SH-SY5Y (cell line): ENCODE results near the gene OR2S2.

Experiments used
- GATA2 ChIP-seq: IDR thresholded peaks from 2 replicates; pipeline ENCODE4 v1.6.1; 2011; ENCODE audit warnings: mild to moderate bottlenecking, low read depth, low read length
- GATA3 ChIP-seq: IDR thresholded peaks from 2 replicates; pipeline ENCODE4 v1.6.1; 2011; ENCODE audit warnings: low read depth, mild to moderate bottlenecking, low read length, moderate library complexity

OR2S2 gene

DNA sequence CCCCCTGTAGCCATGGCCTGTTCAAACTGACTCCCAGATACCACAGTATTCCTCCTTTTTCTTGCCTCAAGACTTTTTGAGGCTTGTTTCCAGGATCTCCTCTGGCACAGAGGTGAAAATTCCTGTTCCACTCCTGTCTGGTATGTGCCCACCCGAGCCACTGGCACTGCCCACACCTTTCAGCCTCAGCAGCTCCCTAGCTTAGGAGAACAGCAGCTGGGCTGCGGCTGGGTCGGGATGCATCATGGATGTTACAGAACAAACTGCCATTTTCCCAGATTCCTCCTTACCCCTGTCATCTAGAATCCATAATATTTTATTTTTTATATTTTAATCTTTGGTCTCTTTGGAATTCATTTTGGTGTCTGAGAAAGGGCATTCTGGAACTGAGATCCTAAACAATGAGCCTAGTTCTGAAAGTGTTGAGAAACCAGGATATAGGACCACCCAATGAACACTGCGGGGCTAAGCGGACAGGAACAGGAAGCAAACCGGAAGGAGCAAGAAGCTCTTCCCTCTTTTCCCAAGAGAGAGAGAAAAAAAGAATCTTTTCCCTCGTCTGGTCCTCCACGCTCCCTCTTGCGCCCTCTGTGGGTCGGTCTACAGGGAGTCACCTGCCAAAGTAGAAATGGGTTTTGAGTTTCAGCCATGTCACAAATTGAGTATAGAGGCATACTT is 12.5 kb downstream of the OR2S2 start:
- TF ChIP-seq GATA2 (no peak), GATA3 (no peak)

DNA sequence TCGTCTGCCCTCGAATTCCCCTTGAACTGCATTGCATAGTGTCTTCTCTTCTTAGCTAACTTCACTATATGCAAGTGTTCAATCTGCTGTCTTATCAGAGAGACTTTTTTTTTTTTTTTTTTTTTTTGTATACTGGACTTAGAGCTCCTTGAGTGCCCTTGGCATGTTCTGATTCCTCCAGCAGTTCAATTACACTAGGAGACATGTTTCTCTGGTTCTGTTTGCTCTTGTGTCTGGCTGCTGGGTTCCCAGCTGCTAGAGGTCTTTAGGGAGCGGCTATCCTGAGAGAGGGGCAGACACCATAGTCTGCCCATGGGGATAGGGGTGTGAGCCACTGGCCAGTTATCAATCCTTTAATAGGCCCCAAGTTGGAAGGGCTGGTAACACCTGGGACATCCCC is 13.1 kb downstream of the OR2S2 start:
- no peak for TF ChIP-seq GATA2
- no peak for TF ChIP-seq GATA3

DNA sequence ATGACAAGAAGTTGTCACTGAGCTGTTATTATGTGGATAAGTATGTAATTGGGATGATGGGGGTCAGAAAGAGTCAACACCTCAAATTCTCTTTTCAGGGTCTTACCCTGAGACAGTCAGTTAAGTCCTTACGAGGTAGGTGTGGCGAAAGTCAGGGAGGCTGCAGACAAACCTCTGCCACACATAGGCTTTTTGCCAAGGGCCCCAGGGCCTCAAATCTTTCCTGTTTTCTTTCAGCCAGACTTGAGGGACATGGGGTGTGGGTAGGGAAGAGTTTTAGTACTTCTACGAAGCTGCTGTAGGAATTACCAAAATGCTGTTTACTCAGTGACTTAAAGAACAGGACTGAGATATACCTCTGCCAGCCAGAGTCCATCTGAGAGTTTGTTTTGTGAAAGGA is 13.8 kb downstream of the OR2S2 start:
- no peak for TF ChIP-seq GATA2

DNA sequence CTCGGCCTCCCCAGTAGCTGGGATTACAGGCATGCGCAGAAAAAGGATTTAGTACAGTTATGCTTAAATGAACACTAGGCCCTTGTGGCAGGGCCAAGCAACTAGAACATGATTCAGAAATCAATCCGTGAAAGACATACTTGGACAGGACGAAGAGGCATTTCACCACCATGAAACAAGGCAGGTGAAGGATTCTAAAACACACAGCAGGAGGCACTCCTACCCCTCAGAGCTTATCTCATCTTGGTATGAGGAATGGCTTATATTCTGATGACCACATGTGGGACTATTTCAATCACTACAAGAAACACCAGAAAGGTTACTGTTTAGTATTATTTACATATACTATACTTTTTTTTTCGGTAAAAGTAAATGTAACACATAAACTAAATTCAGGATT is 15.7 kb downstream of the OR2S2 start:
- TF ChIP-seq GATA3 (no peak), GATA2 (no peak)

DNA sequence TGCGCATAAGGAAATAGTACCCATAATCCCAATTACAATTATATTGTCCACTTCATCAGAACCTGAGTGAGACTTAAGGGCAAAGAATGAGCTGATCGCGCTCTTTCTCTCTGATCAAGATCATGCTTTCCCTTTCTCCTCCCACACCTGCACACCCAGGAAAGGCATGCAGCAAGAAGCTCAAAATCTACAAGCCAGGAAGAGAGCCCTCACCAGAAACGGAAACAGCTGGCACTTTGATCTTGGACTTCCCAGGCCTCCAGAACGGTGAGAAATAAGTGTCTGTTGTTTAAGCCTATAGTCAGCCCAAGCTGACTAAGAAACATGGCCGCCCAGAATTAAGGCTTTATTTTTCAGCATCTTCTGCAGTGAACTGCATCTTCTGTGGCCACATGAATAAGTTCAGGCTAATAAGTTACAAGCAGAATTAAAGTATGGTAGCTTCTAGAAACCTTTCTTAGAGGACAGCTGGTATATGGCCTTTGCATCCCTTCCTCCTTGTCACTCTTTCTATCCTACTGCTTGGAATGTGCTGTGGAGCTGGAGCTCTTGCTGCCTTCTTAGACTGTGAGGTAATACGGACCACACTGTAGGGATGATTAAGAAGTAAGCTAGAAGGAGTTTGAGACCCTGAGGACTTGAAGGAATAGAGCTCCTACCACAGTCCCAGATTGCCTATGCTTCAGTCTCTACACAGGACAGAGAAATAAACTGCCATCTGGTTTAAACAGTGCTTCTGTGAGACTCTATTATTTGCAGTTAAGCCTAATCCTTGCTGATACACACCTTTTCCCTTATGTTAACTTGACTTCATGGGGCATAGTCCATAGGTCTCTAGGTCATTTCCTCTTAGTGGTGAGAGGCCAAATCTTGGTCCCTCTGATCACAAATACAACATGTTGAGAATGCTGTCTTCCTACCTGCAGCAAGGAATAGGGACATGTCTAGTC is 17.2 kb downstream of the OR2S2 start:
- TF ChIP-seq GATA3: no peak
- TF ChIP-seq GATA2: no peak

DNA sequence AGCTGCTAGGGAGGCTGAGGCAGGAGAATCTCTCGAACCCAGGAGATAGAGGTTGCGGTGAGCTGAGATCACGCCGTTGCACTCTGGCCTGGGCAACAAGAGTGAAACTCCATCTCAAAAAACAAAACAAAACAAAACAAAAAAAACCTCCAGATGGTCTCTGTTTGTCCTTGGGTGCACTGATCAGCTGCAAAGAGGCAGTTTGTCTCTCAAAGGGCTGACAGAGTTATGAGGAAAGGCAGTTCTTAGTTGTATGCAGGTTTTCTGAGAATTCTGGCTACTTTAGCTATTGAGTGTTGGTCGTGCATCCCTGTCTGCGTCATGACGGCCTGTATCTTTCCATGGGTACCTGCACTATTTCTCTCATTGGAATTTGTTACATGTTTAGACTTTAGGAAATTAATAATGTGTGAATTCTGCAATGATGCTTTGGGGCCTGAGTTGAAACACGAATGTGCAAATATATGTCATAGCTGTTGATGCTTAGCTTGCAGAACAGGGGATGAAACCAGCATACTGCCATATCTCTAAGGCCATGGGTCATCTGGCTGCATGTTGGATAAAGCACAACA is 18.2 kb downstream of the OR2S2 start:
- no peak for TF ChIP-seq GATA3
- TF ChIP-seq GATA2: no peak

DNA sequence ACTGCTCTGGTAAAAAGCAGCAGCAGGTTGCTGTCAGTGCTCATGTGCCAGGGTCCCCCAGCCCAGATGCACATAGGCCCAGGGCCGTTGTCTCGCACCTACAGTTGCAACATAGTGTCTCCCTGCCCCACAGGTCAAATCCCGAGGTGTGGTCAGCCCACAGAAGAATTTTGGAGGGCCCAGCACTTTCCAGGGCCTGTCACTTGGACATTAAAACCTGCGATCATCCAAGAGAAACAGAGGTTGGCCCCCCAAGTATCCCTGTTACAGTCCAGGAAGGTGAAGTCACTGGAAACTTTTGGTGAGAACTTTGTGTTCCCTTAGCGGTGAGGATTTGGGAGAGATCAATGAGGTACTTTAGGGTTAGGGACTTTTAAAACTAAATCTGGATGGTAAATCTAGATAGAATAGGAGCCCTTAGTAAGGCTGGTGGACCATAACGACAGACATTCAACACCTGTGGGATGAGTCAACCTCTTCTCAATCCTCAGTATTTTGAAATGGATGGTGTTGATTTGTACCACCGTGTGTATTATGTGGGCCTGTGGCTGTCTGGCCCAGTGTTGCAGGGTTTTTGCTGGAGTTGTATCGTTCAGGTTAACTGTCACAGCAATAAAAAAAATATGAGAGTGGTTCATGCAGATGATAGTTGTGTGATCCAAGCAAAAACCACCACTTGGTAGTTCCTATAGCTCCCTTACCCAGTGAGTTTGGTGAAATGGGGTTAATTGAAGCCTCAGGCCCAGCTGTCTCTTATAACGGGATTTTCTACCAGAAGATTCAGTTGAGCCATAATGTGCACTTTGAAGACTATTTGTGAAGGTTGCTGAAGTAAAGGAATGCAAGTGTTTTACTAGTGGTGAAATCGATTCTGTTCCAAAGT is 19.2 kb downstream of the OR2S2 start:
- TF ChIP-seq GATA2: no peak
- TF ChIP-seq GATA3: no peak

DNA sequence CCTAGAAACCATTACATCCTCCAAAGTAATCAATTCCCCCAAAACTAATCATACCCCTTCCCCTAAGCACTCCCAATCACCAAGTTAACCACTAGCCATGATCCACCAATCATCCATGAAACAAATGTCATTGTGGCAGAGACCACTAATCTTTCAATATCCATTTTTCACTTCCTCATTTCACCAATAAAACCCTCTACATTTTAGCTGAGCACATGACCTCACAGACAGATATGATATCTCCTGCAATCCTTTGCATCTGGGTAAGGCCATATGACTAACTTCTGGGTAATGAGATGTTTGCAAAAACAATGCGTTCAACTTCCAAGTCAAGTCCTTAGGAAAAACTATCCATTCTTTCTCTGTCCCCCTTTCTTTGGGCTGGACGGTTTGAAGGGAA is 20.7 kb downstream of the OR2S2 start:
- TF ChIP-seq GATA2: no peak
- TF ChIP-seq GATA3: no peak

DNA sequence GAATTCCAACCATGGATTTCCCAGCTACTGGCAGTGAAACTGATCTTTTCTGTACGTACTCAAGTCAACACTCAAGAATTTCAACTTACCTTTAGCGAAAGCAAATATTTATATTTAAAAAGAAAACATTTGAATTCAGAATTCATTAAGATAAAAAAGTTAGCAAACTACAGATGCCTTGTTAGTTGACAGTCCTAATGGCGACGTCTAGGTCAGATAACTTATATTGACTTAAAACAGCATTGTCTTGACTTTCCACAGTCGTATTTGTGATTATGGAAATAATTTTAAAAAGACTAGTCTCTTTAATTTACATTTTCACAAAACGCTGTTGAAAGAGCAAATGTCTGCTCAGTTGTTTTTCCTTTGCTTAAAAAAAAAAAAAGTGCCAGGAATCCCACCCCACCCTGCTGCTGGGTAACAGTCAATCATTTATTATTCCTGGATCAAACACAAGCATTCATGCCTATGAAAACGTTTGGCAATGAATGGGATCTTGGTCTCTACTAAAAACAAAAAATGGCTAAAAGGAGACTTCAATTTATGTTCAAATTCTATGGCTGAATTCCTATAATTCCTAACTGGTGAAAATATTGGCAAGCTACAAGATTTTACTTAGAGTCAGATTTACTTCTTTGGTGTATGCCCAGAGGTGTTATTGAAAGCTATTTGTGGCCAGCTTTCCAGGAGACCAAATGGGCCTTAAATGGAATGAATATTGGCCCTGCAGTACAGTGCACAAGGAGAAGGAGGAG is 22.0 kb downstream of the OR2S2 start:
- TF ChIP-seq GATA3 (no peak), GATA2 (no peak)

DNA sequence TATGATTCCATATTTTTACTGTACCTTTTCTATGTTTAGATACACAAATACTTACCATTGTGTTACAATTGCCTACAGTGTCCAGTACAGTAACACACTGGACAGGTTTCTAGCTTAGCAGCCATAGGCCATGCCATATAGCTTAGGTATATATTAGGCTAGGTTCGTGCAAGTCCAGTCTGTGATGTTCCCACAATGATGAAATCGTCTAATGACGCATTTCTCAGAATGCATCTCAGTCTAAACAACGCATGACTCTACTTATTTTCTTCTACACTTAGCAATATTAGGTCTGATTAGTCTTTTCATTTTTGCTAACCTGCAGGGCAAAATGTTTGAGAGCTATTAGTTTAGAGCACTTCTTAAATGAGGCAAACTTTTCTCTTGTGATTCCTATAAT is 22.7 kb downstream of the OR2S2 start:
- TF ChIP-seq GATA3 (no peak), GATA2 (no peak)

DNA sequence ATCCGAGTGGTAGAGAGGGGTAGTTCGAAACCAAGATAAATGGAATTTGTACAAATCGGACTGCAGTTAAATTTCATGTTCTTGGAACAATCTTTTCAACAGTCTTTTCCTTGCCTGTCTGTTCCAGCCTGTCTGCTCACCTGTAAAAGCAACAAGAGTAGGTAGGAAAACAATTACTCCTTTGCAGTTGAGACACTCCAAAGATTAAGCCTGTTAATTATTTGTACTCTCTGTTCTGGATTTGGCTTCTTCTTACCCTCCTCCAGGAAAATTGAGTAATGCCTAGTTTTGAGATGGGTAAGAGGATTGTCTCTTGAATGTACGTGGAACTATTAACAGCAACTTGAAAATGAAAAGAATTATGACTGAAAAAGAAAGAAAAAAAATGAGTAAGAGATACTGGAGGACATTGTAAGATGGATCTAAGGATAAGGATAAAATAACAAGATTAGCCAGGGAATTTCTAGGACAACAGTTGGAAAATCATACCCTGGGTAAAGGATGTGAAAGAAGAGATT is 24.3 kb downstream of the OR2S2 start:
- TF ChIP-seq GATA3: no peak
- TF ChIP-seq GATA2: no peak

DNA sequence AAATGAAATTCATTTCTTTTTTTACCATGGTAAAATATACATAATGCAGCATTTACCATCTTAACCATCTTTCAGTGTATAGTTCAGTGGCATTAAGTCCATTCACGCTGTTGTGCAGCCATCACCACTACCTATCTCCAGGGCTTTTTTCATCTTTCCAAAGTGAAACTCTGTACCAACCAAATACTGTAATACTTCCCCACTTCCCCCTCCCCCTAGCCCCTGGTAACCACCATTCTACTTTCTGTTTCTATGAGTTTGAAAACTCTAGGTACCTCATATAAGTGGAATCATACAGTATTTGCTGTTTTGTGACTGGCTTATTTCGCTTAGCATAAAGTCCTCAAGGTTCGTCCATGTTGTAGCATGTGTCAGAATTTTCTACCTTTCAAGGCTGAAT is 25.2 kb downstream of the OR2S2 start:
- TF ChIP-seq GATA3 (no peak), GATA2 (no peak)

DNA sequence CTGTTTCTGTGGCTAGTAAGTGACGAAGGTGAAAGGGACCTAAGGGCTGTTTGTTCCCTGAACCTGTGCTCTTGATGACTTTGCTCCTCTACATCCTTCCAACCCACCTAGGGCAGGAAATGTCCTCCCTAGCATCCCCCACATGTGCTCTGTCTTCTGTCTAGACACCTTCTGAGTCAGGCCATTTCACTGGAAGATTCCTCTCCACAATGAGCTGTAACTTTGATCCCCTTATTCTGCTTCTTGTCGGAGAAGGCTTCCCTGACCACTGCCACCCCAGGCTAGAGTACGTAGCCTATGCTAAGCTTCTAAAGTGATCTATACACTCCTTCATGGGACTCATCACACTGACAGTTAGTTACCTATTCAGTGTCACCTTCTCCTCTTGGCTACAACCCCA is 27.0 kb downstream of the OR2S2 start:
- no peak for TF ChIP-seq GATA2
- TF ChIP-seq GATA3: no peak
